K562 (cell line): ENCODE results near the gene GJC2. TPM values are rescaled to one million over a fixed set of nuclear protein-coding genes. Genes with fewer than 3 reads are reported as not detected.

Source experiments
- CBX3 ChIP-seq, 2 experiments: IDR thresholded peaks; 1 replicate in 1 of 2; 2 replicates in 1 of 2; pipeline ENCODE4 v1.6.1; 2012; ENCODE audit warnings: inconsistent platforms in 2 of 2, low read length in 2 of 2, borderline replicate concordance in 1 of 2, control low read depth in 1 of 2
- CHCHD3 ChIP-seq: fragments of 250-450 bp; sonication (Bioruptor Pico); IDR thresholded peaks from 2 replicates; pipeline ENCODE4 v2.1.2; 2022; ENCODE audit warnings: mild to moderate bottlenecking
- CHD4 ChIP-seq: fragments of 200-600 bp; sonication (generic); IDR thresholded peaks from 3 replicates; pipeline ENCODE4 v1.6.1; 2012; ENCODE audit warnings: low read depth, mild to moderate bottlenecking, mixed read lengths, low read length, inconsistent platforms; ENCODE audit not compliant: insufficient read depth, insufficient replicate concordance, poor library complexity, severe bottlenecking
- FOXP1 ChIP-seq: sonication (generic); formaldehyde crosslinking; IDR thresholded peaks from 2 replicates; pipeline ENCODE4 v1.8.0; 2022; ENCODE audit warnings: mild to moderate bottlenecking, missing genetic modification reagents
- GATA2 ChIP-seq: sonication (generic); formaldehyde crosslinking; IDR thresholded peaks from 2 replicates; pipeline ENCODE4 v1.4.0; 2020; ENCODE audit warnings: mild to moderate bottlenecking, missing genetic modification reagents
- NCOA6 ChIP-seq: fragments of 450-650 bp; IDR thresholded peaks from 2 replicates; pipeline ENCODE4 v1.6.1; 2017; ENCODE audit warnings: mild to moderate bottlenecking
- SAP30 ChIP-seq: fragments of 200-600 bp; sonication (generic); IDR thresholded peaks from 2 replicates; pipeline ENCODE4 v1.6.1; 2012; ENCODE audit warnings: borderline replicate concordance, low read depth, mild to moderate bottlenecking, moderate library complexity, low read length, control low read depth, inconsistent platforms; ENCODE audit not compliant: insufficient read depth, poor library complexity, severe bottlenecking
- SETDB1 ChIP-seq: IDR thresholded peaks from one replicate; pipeline ENCODE4 v1.6.1; 2012; ENCODE audit warnings: low read length, control low read depth, inconsistent platforms
- SMARCA5 ChIP-seq: fragments of 450-650 bp; IDR thresholded peaks from 2 replicates; pipeline ENCODE4 v1.6.1; 2016
- SMARCE1 ChIP-seq: fragments of 450-650 bp; IDR thresholded peaks from 2 replicates; pipeline ENCODE4 v1.7.1; 2016; ENCODE audit warnings: mild to moderate bottlenecking
- SRSF3 ChIP-seq: fragments of 200-400 bp; formaldehyde crosslinking; IDR thresholded peaks from 2 replicates; pipeline ENCODE4 v1.6.1; 2016; ENCODE audit warnings: mild to moderate bottlenecking, low read length, moderate library complexity; ENCODE audit not compliant: insufficient read depth
- TFE3 ChIP-seq: fragments of 450-650 bp; formaldehyde crosslinking; IDR thresholded peaks from 2 replicates; pipeline ENCODE4 v1.4.0; 2020; ENCODE audit warnings: mild to moderate bottlenecking, mixed read lengths
- VEZF1 ChIP-seq: fragments of 200-800 bp; sonication (Bioruptor generic); IDR thresholded peaks from 2 replicates; pipeline ENCODE4 v1.6.1; 2017; ENCODE audit warnings: missing genetic modification characterization, missing compliant biosample characterization
- ZBTB2 ChIP-seq: fragments of 450-650 bp; IDR thresholded peaks from 2 replicates; pipeline ENCODE4 v1.6.1; 2016; ENCODE audit warnings: antibody characterized with exemption
- ZNF121 ChIP-seq: sonication (generic); formaldehyde crosslinking; conservative IDR thresholded peaks from 2 replicates; pipeline ENCODE4 v1.8.0; 2022; ENCODE audit warnings: missing genetic modification reagents
- ZNF263 ChIP-seq: sonication (generic); formaldehyde crosslinking; IDR thresholded peaks from 2 replicates; pipeline ENCODE4 v1.8.0; 2022; ENCODE audit warnings: mild to moderate bottlenecking, missing genetic modification reagents, borderline replicate concordance
- ZNF282 ChIP-seq: sonication (generic); formaldehyde crosslinking; IDR thresholded peaks from 2 replicates; pipeline ENCODE4 v1.8.1; 2023; ENCODE audit warnings: missing genetic modification reagents
- polyA plus RNA-seq, 8 experiments: library from polyadenylated mRNA; depleted of rRNA in 4 of 8; stranded (reverse) in 5 of 8; unstranded in 3 of 8; fragments of >200 nt; fragmentation: Nextera tagmentation in 2 of 8; fragmentation: Illumina TruSeq in 1 of 8; extraction: Ambion mirVana in 2 of 8; extraction: Trizol in 1 of 8; gene quantifications; 2 replicates each; pipeline versions ENCODE4 v1.2.1 to v1.2.3, GENCODE V29; 2011 to 2014; ENCODE audit warnings: inconsistent platforms in 1 of 8, missing spikeins in 1 of 8
- total RNA-seq, 7 experiments: library from RNA; depleted of rRNA in 6 of 7; stranded (reverse); fragments of >200 nt in 6 of 7; fragmentation: Illumina TruSeq in 2 of 7; extraction: Trizol in 2 of 7; gene quantifications; 2 replicates each; pipeline versions ENCODE4 v1.2.1 to v1.2.3, GENCODE V29; 2011 to 2021; ENCODE audit warnings: low replicate concordance in 1 of 7
- TF ChIP-seq, protein P1 (sequence below), 3 experiments: IDR thresholded peaks in 2 of 3; conservative IDR thresholded peaks in 1 of 3; 2 replicates each; pipeline ENCODE4 v1.5.1; 2011 to 2012; ENCODE audit warnings: low read length in 3 of 3, mild to moderate bottlenecking in 3 of 3, control low read depth in 2 of 3, improper control_type of control experiment in 1 of 3, inconsistent platforms in 1 of 3, low read depth in 1 of 3, mixed read lengths in 1 of 3, moderate library complexity in 1 of 3; ENCODE audit not compliant: insufficient read depth in 2 of 3

The GJC2 gene
- total and polyA plus RNA-seq, 9 of the 15 experiments (the other 6 are each of a cell fraction or from before 2014, with no cell fraction given), result 0.03 to 0.62 (median 0.11) TPM; not detected in 2

DNA sequence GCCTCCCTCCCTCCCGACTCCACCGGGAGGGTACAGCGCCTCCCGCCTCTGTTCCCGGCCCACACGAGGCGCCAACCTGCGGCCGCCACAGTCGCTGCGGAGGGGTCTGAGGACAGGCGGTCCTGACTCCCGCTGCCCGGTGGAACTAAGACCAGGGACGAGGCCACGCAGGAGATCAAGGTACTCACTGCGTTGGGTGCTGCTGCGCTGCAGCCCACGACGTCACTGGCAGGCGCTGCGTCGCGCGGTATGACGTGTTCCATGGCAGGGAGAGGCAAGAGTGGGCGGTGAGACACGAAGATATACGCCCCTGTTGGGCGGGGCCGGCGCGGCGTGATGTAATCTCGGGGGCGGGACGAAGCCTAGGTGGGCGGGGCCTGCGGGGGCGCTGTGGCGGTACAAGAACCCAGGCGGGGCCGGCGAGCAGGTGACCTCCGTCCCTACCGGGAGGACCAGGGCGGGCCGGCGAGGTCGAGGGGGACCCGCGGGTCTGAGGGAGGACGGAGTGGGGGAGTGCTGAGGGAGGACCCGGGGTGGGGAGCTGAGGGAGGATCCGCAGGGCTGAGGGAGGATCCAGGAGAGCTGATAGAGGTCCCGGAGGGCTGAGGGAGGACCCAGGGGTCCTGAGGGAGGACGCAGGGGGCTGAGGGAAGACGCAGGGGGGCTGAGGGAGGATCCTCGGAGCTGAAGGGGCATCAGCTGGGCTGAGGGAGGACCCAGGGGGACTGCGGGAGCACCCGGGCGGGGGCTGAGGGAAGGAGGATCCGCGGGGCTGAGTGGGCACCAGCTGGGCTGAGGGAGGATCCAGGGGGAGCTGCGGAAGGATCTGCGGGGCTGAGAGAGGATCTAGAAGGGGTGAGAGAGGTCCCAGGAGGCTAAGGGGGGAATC is 40.4 kb upstream of the GJC2 start, which contains the start of gene MRPL55 (continued):
- no peak for TF ChIP-seq GATA2 (CRISPR knock-in tag)
- TF ChIP-seq, protein P1, sequence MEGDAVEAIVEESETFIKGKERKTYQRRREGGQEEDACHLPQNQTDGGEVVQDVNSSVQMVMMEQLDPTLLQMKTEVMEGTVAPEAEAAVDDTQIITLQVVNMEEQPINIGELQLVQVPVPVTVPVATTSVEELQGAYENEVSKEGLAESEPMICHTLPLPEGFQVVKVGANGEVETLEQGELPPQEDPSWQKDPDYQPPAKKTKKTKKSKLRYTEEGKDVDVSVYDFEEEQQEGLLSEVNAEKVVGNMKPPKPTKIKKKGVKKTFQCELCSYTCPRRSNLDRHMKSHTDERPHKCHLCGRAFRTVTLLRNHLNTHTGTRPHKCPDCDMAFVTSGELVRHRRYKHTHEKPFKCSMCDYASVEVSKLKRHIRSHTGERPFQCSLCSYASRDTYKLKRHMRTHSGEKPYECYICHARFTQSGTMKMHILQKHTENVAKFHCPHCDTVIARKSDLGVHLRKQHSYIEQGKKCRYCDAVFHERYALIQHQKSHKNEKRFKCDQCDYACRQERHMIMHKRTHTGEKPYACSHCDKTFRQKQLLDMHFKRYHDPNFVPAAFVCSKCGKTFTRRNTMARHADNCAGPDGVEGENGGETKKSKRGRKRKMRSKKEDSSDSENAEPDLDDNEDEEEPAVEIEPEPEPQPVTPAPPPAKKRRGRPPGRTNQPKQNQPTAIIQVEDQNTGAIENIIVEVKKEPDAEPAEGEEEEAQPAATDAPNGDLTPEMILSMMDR (IDR thresholded peaks at IDR 0.05 in 2 of 3, conservative IDR thresholded peaks at IDR 0.05 in 1 of 3; ENCODE audit: insufficient read depth in 2 of 3, low read depth in 1 of 3, low read length in 3 of 3), result peak in 1 of 3 experiments; percentile 13; a peak in 2 of 6 replicates
- TF ChIP-seq TFE3 (CRISPR knock-in tag), result no peak
- peak; percentile 93 for TF ChIP-seq SETDB1
- no peak for TF ChIP-seq SRSF3
- peak; percentile 99 for TF ChIP-seq ZNF263 (CRISPR knock-in tag)
- 0 out of 2 replicates have a peak, but pooled peaks have one; percentile 59 for TF ChIP-seq SMARCE1
- TF ChIP-seq SMARCA5, result no peak; the same call in none of the 2 replicates
- TF ChIP-seq ZBTB2, result peak; percentile 24; the same call in 1 of the 2 replicates
- no peak for TF ChIP-seq ZNF121
- TF ChIP-seq SAP30, result peak; percentile 79
- TF ChIP-seq CHD4, result no peak
- no peak for TF ChIP-seq ZNF282 (CRISPR knock-in tag)
- TF ChIP-seq CBX3 (IDR thresholded peaks at IDR 0.05; ENCODE audit: borderline replicate concordance in 1 of 2, low read length in 2 of 2), result peak in 1 of 2 experiments; percentile 58; a peak in 1 of 3 replicates
- no peak for TF ChIP-seq CHCHD3
- peak; percentile 82 for TF ChIP-seq VEZF1 (CRISPR knock-in tag)
- no peak for TF ChIP-seq NCOA6
- 0 out of 2 replicates have a peak, but pooled peaks have one; percentile 40 for TF ChIP-seq FOXP1 (CRISPR knock-in tag)
